ENCODE data around the gene TMEM209.
A peak's percentile ranks its signal among the peaks of the same experiment; 100 is the strongest.
"Not testable (repeated sequence)": the region's sequence is repeated elsewhere in the genome, so short reads cannot be mapped to it uniquely, and the experiment has no call there.

TMEM209 gene

DNA sequence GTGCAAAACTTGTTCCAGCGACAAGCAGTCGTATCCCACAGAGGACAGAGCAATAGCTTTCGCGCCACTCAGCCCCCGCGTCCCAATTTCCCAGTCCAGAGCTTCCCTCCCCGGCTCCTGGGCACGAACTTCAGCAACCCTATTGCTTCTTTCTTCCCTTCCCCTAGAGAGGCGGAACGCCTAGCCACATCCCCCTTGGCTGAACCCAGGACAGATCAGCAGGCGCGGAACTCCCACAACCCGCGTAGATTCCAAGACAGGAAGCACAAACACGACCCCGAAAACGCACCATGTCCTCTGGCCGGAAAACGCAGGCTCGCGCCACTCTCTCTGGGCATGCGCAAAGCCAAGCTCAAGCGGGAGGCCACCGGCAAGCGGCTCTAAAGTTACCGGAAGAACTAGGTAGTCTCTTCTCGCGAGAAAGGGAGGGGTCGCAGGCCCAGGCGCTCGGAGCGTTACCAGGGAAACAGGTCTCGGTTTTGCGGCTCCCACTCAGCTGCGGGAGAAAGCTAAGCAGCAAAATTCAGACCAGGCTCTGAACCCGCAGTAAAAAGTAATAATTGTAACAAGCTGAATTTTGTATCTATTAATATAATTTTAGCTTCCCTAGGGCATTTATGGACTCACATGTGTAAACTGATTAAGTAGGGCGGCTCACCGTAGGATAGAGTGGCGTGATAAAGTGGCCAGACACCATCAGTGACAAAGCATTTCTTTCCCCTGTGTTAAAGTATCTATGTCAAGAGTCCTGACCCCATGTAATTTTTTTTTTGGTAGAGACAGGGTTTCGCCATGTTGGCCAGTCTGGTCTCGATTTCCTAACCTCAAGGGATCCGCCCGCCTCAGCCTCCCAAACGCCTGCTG lies at the start of gene TMEM209:
Gene TMEM209 (minus strand): TSS at position 323 of the 864 bp plus-strand sequence. CDS start 31 bp downstream, at position 292.
- peak; percentile 100 for DNase-seq

DNA sequence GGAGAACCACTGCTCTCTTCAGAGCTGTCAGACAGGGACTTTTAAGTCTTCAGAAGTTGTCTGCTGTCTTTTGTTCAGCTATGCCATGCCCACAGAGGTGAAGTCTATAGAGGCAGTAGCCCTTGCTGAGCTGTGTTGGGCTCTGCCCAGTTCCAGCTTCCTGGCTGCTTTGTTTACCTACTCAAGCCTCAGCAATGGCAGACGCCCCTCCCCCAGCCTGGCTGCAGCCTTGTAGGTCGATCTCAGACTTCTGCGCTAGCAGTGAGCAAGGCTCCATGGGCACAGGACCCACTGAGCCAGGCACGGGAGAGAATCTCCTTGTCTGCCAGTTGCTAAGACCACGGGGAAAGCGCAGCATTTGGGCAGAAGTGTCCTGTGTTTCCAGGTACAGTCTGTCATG lies 49.3 kb upstream of the TMEM209 start:
- peak; percentile 53 for DNase-seq

DNA sequence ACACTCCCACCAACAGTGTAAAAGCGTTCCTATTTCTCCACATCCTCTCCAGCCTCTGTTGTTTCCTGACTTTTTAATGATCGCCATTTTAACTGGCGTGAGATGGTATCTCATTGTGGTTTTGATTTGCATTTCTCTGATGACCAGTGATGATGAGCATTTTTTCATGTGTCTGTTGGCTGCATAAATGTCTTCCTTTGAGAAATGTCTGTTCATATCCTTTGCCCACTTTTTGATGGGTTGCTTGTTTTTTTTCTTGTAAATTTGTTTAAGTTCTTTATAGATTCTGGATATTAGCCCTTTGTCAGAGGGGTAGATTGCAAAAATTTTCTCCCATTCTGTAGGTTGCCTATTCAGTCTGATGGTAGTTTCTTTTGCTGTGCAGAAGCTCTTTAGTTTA lies 44.4 kb upstream of the TMEM209 start:
- DNase-seq: not testable (repeated sequence)

DNA sequence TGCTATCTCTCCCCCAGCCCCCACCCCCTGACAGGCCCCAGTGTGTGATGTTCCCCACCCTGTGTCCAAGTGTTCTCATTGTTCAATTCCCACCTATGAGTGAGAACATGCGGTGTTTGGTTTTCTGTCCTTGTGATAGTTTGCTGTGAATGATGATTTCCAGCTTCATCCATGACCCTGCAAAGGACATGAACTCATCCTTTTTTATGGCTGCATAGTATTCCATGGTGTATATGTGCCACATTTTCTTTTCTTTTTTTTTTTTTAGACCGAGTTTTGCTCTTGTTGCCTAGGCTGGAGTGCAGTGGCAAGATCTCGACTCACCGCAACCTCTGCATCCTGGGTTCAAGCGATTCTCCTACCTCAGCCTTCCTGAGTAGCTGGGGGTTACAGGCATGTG lies 43.6 kb upstream of the TMEM209 start:
- DNase-seq: not testable (repeated sequence)

DNA sequence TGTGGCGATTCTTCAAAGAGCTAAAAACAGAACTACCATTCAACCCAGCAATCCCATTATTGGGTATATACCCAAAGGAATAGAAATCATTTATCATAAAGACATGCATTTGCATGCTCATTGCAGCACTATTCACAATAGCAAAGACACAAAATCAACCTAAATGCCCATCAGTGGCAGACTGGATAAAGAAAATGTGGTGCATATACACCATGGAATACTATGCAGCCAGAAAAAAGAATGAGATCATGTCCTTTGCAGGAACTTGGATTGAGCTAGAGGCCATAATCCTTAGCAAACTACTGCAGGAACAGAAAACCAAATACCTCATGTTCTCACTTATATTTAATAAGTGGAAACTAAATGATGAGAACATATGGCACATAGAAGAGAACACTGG lies 41.3 kb upstream of the TMEM209 start:
- not testable (repeated sequence) for DNase-seq

DNA sequence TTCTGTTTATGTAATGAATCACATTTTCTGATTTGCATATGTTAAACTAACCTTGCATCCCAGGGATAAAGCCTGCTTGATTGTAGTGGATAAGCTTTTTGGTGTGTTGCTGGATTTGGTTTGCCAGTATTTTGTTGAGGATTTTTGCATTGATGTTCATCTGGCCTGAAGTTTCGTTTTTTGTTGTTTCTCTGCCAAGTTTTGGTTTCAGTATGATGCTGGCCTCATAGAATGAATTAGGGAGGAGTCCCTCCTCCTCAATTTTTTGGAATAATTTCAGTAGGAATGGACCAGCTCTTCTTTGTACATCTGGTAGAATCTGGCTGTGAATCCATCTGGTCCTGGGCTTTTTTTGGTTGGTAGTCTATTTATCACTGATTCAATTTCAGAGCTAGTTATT lies 38.3 kb upstream of the TMEM209 start:
- DNase-seq: not testable (repeated sequence)

DNA sequence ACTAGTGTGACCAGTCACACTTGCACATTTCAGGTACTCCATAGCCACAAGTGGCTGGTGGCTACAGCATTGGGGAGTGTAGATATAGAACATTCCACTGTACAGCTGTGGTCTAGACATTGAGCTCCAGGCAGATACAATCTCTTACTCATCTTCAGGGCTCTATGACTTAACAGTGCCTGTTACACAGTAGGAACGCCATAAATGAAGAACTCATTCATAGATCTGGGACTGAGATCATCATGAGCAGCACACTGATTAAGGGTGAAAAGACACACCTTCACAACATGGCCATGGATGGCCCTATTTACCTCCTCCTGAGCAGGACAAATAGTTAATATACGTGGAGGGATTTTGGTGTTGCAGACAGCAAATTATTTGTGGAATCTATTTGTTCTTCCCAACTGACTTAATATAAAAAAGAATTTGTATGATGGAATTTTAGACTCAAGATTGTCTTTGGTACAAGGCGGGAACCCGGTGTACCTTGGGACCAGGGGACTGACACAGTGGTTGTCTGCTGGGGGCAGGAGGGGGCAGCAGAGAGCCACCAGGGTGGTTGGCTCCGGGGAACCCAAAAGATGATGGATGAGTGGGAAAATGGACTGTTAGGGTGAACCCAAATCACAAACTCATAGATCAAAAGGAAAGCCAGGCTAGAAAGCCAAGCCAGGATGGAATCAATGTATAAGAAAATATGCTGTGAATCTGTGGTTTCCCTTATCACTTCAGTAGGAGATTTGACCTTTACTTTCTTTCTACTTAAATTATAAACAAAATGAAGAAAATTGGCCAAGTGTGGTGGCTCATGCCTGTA lies 37.2 kb upstream of the TMEM209 start:
- DNase-seq: peak; percentile 81

DNA sequence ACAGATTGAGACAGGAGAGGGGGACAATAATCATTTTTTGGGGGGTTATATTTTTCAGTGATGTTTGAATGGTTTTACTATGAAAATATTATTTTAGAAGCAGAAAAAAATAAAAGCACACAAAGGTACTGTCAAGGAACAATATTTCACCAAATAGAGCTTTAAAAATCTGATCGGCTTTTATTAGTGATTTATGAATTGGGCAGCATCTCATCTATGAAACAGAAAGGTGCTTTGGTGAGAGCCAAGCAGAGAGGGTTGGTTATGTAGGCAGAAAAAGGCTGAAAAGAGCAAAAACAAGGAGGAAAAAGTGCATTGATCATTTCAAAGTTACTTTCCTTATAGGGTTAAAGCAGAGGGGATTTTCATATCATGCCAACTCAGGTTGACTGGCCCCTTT lies 35.0 kb upstream of the TMEM209 start:
- DNase-seq: no peak

DNA sequence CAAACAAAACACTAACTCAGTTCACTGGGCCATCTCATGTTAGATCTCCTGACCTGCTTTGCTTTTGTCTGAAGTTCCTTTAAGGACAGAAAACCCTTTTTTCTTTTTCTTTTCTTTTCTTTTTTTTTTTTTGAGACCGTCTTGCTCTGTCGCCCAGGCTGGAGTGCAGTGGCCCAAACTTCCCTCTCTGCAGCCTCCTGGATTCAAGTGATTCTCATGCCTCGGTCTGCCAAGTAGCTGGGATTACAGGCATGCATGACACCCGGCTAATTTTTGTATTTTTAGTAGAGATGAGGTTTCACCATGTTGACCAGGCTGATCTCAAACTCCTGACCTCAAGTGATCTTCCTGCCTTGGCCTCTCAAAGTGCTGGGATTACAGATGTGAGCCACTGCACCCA lies 31.2 kb upstream of the TMEM209 start:
- DNase-seq: not testable (repeated sequence)

DNA sequence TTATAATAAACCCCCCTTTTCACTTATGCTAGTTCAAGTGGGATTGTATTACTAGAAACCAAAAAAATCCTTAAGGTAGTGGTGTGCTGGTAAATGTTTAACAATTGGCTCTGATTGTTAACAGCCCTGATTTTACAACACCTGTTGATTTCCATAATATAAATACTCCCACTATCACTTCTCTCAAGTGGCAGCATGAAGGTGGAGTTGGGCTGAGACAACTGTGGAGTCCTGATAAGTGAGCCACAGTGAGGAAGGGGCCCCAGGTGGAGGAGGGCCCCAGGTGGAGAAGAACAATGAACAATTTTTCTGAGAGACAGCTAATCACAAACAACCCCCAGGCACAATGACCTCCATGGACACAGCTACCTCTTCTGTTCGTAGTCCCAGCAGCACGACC lies 28.9 kb upstream of the TMEM209 start:
- DNase-seq: no peak

DNA sequence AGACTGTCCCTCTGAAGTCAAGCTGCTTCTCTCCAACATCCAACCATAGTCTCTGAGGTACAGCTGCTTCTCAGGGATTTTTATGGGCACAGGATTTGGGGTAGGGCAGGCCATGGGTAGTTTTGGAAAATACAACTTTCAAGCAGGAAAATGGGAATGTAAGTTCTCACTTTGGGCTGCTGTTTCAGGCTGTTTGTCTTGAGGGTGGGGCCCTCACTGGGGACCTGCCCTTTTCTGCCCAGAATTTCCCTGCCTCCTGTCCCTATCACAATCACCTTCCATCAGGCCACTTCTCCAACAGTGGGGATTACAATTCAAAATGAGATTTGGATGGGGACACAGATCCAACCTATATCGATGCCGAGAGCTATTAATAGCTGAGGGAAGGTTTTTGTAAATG lies 27.0 kb upstream of the TMEM209 start:
- DNase-seq: no peak

DNA sequence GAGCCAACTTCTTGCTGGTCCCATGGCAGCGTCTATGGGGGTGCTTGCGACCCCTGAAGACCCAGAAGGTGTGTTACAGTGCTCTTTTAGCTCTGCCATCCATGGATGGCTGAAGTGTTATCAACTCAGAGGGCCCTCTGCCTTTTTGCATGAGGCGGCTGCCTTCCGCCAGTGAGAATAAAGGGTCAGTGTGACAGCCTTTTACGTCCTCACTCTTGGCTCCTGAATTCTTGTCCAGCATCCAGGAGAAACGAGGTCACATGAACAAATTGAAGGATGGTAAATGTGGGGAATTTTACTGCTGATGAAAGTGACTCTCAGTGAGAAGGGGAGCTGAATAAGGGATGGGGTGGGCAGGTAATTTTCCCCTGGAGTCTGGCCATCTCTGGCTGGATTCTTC lies 26.6 kb upstream of the TMEM209 start:
- DNase-seq: no peak

DNA sequence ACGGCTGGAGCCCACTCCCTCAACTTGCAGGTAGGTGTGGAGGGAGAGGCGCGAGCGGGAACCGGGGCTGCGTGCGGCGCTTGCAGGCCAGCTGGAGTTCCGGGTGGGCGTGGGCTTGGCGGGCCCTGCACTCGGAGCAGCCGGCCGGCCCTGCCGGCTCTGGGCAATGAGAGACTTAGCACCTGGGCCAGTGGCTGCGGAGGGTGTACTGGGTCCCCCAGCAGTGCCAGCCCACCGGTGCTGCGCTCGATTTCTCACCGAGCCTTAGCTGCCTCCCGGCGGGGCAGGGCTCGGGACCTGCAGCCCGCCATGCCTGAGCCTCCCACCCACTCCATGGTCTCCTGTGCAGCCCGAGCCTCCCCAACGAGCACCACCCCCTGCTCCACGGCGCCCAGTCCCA lies 24.8 kb upstream of the TMEM209 start:
- not testable (repeated sequence) for DNase-seq

DNA sequence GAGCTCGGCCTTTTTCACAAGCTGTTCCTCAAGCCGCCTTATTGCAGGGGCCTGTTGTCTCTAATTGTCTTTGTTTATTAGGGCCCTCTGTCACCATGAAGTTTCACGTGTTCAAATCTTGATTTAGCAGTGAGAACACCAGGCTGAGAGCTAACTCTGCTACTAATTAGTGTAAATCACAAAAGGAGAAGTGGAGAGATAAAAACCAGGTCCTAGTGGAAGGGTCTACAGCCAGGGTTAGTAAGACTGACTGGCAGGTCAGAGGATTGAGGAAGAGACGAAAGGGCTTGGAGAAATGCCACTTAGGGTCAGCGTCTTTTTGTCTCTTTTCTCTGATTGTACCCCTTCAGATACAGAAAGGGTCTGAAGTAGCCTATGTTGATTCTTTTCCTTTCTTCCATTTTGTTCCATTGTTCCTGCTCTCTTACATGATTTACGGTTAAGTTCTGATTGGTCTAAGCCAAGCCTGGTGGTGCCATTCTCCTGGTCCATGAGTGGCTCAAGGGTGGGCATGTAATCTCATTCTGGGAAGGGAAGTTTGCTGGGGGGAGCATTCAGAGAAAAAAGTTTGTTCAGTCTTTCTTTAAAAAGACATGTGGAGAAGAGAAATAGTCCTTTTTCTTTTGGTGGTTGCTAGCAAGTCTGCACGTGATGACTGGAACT lies 23.8 kb upstream of the TMEM209 start:
- no peak for DNase-seq

DNA sequence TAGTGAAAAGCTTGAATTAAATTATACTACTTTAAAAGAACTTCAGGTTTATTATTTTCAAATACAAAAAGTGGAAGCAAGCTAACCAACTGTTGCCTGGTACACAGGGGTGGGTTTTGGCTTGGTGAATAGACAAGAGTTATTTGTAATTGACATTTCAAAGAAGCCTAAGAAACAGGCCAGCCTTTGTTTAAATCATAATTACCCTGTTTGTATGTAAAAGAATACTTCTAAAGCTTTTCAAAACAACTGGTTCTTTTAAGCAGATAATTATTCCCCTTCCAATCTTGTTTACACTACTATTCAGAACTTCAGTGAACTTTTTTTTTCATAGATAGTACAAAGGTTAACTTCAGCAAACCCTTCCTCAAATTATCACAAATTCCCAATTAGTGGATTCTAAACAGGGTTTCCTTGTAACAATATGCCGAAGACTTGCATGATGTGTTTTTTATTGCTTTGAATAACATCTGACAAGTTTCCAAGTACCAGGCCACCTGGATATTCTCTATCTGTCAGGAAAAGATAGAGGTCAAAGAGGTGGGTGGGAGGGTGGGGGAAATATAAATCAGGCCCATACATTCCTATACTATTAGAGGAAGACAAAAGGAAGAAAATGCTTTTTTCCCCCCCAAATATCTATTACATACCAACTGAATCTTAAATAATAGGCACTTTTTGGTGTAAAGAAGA lies 22.8 kb upstream of the TMEM209 start:
- no peak for DNase-seq

DNA sequence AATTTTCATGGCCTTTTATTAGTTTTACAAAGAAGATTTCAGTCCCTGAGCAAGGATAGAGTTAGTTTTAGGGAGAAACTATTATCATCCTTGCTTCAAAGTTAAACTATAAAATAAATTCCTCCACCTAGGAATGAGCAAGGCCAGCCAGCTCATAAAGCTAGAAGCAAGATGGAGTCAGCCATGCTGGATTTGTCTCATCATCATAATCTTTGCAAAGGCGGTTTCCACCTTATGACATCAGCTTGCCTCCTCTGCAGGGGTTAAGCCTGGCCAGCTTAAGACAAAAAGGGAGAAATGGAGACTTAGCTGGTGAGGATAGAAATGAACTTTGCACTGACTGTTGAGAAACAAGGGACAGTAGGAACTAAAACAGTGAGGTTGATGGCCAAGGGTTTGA lies 21.1 kb upstream of the TMEM209 start:
- no peak for DNase-seq

DNA sequence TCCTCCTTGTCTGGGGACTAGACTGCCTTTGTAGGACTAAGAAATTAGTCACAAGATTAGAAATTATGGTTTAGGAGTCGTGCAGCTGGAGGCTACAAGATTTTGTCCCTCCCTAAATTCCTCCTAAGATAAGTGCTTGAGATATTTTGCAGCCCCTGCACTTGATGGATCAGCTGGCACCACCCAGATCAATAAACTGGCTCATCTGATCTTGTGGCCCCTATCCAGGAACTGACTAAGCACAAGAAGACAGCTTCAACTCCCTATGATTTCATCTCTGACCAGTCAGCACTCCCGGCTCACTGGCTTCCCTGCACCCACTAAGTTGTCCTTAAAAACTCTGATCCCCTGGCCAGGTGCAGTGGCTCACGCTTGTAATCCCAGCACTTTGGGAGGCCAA lies 19.7 kb upstream of the TMEM209 start:
- not testable (repeated sequence) for DNase-seq

DNA sequence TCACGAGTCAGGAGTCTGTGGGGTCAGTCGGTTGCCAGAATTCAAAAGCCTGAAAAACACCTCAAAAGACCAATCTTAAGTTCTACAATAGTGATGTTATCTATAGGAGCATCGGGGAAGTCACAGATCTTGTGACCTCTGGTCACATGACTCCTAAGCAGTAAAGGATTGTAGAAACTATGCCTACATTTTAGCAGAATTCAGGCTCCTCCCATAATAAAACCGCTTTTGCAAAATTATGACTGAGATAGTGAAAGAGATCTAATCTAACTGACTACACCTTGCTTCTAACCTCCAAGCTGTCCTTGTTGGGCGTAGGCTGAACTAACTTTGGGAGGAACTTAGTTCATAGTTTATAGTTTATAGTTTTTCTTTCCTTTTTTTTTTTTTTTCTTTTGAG lies 19.0 kb upstream of the TMEM209 start:
- no peak for DNase-seq

DNA sequence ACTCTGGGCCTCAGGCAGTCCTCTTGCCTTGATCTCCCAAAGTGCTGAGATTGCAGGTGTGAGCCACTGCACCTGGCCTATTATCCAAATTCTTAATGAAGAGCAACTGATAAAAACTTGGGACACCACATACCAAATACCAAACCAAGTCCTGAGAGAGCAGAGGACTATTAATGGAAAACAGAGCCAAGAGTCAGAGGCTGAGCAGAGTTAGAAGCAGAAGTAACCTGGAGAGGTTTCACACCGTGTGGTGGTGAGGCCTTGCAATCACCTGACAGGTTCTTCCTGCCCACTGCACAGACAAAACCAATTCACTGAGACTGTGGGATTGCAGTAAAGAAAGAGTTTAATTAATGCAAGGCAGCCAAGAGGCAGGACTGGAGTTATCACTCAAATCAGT lies 18.4 kb upstream of the TMEM209 start:
- no peak for DNase-seq

DNA sequence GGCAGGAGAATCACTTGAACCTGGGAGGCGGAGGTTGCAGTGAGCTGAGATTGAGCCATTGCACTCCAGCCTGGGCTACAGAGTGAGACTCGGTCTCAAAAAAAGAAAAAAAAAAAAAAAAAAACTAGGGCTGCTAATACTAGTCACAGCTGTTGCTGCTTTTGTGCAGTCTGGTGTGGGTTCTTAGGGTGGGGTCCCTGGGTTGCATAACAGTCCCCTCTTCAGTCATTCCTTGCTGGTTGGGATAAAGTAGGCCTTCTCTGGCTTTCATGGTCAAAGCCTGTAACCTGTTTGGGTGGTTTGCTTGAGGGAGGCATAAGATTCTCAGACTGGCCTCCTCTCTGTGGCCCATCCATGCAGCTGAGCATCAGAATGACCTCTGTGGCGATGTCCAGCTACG lies 16.5 kb upstream of the TMEM209 start:
- DNase-seq: no peak

DNA sequence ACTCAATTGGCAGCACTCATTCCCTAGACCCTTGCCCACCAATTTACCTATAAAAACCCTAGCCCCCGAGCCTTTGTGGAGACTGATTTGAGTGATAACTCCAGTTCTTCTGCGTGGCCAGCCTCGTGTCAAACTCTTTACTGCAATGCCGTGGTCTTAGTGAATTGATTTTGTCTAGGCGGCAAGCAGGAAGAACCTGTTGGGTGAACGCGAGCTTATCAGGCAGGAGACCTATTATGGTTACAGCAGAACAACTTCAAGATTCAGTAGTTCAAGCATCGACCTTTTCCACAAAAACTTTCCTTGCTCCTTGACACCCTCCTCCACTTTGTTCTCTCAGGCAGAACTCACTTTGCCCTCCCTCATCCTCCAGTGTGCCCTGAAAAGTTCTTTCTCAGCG lies 14.7 kb upstream of the TMEM209 start:
- no peak for DNase-seq

DNA sequence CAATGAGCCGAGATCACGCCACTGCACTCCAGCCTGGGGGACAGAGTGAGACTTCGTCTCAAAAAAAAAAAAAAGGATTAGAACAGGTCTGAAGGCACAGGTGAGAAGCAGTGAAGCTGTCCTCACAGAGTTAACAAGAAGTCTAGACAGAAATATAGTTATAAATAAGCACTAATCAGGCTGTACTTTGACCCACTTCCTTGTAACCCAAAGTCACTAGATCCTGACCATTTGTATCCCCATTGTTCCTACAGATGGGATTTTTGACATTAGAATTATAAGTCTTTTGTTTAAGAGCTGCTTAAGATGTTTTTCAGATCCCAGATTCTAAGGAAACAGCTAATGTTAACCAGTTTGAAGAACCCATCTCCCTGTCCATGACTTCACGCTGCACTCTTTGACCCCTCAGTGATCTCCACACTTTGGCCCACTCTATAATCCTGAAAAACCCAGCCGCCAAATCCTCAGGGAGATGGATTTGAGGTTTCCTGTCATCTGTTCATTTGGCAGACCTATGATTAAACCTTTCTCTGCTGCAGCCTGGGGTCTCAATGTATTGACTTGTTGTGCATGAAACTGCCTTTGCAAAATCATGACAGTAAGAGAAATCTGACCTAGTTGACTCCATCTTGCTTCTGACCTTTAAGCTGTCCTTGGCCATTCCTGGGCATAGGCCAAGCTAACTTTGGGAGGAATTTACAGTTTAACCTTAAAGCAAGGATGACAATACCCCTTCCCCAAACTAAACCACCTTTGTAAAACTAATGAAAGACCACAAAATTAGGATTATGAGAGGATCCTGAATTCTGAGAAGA lies 13.8 kb upstream of the TMEM209 start:
- DNase-seq: no peak

Measured in DMS53 (cell line).